Endothelial cell of umbilical vein (primary cell): ENCODE data around the gene ACTL8.

Experiments
- CTCF ChIP-seq, 2 donors: IDR thresholded peaks; 1 replicate in 1 of 2; 2 replicates in 1 of 2; pipeline ENCODE4 v1.5.1; 2011; ENCODE audit warnings: low read length in 2 of 2, mild to moderate bottlenecking in 2 of 2, moderate library complexity in 2 of 2, control low read depth in 1 of 2, inconsistent platforms in 1 of 2, low read depth in 1 of 2; ENCODE audit not compliant: insufficient read depth in 1 of 2; ENCODE audit errors: extremely low read depth in 1 of 2
- EZH2 ChIP-seq: IDR thresholded peaks from 2 replicates; pipeline ENCODE4 v1.6.1; 2012; ENCODE audit warnings: borderline replicate concordance, low read depth, mild to moderate bottlenecking, moderate library complexity, low read length, inconsistent platforms; ENCODE audit not compliant: severe bottlenecking
- GATA2 ChIP-seq: IDR thresholded peaks from 2 replicates; pipeline ENCODE4 v1.7.0; 2011; ENCODE audit warnings: low read depth, mild to moderate bottlenecking, moderate library complexity, mixed read lengths, low read length; ENCODE audit not compliant: insufficient read length, insufficient read depth
- JUN ChIP-seq: IDR thresholded peaks from 2 replicates; pipeline ENCODE4 v1.6.1; 2011; ENCODE audit warnings: borderline replicate concordance, low read depth; ENCODE audit not compliant: insufficient read length, insufficient read depth
- MAX ChIP-seq: IDR thresholded peaks from 2 replicates; pipeline ENCODE4 v1.6.1; 2011; ENCODE audit not compliant: insufficient read depth, insufficient read length
- MYC ChIP-seq: IDR thresholded peaks from one replicate; pipeline ENCODE4 v1.6.1; 2011; ENCODE audit warnings: mild to moderate bottlenecking, low read depth, low read length
- POLR2A ChIP-seq: IDR thresholded peaks from 2 replicates; pipeline ENCODE4 v1.6.1; 2012; ENCODE audit warnings: low read depth, mild to moderate bottlenecking, control low read depth, low read length
- POLR2AphosphoS5 ChIP-seq: IDR thresholded peaks from 2 replicates; pipeline ENCODE4 v1.6.1; 2012; ENCODE audit warnings: low read depth, mild to moderate bottlenecking, control low read depth, low read length, moderate library complexity; ENCODE audit not compliant: insufficient read depth

DNA sequence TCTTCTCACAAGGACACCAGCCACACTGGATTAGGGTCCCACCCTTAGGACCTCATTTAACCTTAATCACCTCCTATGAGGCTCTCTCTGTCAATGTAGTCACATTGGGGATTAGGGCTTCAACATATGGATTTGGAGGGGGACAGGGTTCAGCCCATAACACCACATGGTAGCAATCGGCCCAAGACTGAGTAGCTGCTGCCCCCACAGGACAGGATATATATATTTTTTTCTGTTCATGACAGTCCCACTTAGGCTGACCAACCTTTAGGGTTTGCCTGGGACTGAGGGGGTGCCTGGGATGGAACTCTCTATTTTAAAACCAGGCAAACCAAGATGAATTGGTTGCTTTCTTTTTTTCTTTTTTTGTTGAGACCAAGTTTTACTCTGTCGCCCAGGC is 8.2 kb upstream of the ACTL8 start:
- no peak for TF ChIP-seq MAX
- no peak for TF ChIP-seq POLR2A
- no peak for TF ChIP-seq CTCF (IDR thresholded peaks at IDR 0.05; ENCODE audit: extremely low read depth in 1 of 2, insufficient read depth in 1 of 2, low read depth in 1 of 2, low read length in 2 of 2)
- no peak for TF ChIP-seq POLR2AphosphoS5
- TF ChIP-seq JUN: no peak
- TF ChIP-seq EZH2: no peak
- TF ChIP-seq GATA2: no peak
- TF ChIP-seq MYC: no peak
